HG03175 (cell line): ENCODE results near the gene TGM2.

Source experiments
- ATAC-seq: cut with Tn5 transposase; IDR thresholded peaks from one replicate; pipeline ENCODE4 v1.9.1; 2021; ENCODE audit warnings: mild to moderate bottlenecking, moderate library complexity; ENCODE audit not compliant: unreplicated experiment

Gene TGM2

DNA sequence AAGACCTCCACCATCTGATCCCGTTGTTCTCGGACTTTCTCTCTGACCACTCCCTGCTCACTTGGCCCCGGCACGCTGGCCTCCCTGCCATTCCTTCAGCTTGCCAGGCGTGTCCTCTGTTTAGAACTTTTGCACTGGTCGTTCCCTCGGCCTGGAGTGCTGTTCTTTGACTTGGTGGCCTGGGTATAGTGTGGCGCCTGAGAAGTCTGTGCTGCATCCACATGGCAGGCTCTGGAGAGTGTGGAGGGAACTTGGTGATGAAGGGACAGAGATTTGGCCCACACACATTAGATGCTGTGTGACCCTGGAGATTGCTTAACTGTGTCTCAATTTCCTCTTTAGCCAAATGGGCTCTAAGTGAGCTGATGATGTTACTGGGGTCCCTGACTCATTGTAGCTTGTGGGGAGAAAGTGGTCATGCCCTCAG lies 13.0 kb upstream of the TGM2 start:
- ATAC-seq: no peak

DNA sequence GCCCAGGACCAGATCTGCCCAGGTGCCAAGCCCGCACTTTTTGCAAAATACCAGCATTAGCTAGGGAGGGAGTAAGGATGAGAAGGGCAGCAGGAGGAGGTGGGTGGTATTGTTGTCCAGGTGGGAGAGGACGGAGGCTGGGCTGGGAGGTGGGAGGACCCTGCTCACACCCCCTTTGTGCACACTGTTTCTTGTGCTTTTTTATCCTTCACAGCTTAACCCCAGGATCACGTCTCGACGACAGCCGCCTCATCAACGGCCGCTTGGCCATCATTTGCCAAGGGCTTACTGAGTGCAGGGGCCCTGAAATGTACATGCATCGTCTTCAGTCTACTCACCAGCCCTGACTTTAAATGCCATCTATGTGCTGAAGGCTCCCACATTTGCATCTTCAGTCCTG lies 12.1 kb upstream of the TGM2 start:
- ATAC-seq: no peak

DNA sequence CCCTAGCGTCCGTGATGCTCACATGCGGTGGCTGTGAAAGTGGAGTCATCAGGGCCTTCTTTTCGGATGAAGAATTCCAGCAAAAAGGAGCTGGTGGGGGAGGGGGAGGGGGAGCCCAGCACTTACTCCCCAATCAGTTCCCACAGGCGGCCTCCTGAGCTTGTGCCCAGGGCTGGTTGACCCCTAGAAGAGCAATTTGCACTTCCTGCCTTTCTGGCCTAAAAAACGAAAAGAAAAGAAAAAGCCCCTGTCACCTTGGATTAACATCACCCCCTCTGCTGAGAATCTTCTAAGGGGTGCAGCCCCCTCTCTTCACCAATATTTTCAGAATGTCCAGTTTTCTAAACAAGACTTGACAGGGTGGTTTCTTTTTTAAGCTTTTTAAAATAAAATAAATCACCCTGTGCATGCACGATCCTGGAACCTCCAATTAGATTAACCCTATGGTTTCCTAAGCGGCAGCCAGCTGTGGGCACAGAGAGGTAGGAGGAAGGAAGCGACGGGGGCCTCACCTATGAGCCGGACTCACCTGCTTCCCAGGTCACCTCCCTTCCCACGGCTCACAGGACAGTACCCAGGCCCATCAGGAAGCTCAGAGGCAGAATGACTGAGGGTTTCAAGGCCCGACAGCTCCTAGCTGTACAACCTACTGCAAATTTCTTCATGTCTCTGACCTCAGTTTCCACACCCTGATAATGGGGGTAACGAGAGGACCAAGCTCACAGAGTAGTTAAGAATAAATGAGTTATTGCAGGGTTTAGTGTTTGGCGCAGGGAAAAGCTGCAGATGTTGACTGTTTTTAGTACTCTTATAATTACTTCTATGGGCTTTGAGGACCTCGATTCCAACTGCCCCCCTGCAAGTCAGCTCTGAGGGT lies 10.5 kb upstream of the TGM2 start:
- ATAC-seq: no peak

DNA sequence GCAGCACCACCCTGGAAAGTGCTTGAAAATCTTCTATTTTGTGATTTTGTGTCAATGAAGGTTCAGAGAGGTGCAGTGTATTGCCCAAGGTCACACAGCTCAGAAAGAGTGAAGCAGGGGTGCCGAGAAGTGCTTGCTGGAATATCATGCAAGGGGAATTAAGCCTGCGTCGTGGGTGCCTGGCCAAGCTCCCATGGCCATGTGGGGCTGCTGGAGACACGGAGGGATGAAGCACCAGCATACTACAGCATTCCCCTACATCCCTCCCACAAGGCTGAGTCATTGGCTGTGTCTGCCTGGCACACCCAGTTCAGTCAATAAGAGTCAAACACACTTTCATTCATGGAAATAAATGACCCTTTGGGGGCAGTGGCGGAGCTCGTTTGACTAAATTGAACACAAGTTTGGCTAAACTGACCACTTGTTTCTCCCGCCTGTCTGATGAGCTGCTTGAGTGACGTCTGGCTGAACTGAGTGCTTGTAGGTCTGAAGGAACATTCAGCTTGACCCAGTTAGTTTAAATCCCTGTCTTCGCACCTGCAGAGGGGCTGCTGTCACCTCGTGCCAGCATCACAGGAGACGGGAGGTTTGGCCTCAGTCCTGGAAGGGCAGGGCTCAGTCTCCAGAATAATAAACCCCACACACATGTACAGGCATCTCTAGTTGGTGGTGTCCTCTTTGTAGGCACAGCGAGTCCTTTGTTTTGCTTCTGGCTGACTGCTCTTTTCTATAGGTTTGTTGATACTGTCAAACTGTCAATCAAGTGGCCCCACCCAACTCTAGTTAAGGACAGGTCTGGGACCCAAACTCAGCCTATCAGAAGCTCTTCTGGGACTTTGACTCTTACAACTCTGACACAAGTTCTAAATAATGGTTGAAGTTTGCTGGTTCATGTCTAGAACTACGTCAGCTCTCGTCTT lies 8.4 kb upstream of the TGM2 start:
- no peak for ATAC-seq

DNA sequence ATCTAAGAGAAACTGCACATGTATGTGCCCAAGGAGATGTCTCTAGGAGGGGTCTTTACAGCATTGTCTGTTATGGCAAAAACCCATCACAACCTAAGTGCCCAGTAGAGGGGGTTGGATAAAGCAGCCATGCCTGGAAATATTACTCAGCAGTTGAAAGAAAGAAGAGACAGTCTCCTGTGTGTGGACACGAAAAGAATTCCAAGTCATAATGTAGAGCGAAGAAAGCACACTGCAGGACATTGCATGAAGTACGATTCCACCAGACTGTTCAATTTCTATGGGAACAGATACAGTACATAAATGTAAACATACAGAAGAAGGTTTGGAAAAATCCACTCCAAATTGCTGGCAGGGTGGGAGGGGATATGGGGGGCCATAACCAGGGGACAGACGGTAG lies 7.3 kb upstream of the TGM2 start:
- ATAC-seq: no peak

DNA sequence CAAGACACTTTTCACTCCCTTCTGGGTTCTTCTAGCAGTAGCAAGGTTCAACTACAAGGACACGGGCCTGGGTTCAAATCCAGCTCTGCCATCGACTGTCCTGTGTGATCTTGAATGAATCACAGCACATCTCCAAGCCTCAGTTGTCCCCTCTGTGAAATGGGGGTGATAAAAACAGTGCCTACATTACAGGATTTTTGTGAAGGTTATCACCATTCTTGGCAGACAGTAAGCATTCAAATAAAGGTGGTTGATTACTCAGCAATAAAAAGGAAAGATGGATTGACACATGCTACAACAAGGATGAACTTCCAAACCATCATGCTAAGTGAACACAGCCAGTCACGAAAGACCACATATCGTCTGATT lies 6.6 kb upstream of the TGM2 start:
- ATAC-seq: no peak

DNA sequence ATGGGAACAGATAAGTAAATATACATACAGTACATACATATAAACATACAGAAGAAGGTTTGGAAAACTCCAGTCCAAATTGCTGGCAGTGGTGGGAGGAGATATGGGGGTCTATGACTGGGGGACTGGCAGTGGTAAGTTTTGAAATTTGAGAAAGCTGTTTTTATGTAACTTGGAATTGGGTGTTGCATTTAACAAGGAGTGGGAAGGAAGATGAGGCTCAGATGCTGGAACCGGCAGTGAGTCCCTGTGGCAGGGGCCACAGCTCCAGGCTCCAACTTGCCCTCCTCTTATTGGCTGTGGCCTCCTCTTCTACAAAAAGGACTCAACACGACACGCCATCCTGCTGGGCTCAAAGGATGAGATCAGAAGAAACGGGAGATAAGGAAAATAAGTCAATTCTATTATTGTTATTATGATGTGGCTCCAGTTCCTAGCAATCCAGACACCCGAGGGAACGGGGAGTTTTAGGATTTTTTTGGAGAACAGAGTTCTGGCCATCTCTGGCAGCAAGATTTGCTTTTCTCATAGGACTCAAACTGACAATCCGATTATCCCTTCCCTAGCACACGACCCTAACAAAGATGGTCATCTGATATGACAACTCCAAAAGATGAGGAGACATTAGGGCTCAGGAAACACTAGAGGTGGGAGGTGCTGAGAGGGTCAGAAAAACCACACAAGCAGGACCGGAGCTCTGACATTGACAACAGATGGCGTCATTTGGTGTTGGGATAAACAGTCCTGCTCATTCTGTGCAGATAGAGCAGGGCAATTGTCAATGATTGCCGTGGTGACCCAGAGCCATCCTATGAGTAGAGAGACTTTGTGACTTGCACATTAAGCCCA lies 6.0 kb upstream of the TGM2 start:
- ATAC-seq: no peak

DNA sequence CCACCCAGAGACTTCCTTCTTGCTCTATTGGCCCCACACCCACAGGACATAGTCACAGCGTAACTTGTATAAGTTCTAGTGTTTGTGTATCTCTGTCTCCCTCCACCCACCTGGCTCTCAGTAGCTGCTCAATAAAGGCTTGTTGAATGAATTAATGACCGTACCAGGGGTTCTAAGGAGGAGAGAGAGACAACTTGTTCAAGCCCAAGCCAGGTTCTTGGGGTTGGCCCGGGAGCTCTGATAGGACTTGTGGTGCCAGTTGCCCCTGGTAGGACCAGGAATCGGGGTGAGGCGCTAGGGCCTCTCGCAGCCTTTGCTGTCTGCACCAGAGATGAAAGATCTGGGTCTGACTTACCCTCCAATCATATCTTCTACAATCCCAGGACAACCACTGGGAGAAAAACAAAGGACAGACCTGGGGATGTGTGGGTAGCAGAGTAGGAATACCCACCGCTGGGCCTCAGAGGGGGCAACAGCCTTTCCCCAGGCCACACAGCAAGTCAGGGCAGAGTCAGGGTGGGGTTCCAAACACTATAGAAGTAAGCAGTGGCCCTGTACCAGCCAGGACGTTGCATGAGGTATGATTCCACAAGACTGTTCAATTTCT lies 5.3 kb upstream of the TGM2 start:
- ATAC-seq: no peak

DNA sequence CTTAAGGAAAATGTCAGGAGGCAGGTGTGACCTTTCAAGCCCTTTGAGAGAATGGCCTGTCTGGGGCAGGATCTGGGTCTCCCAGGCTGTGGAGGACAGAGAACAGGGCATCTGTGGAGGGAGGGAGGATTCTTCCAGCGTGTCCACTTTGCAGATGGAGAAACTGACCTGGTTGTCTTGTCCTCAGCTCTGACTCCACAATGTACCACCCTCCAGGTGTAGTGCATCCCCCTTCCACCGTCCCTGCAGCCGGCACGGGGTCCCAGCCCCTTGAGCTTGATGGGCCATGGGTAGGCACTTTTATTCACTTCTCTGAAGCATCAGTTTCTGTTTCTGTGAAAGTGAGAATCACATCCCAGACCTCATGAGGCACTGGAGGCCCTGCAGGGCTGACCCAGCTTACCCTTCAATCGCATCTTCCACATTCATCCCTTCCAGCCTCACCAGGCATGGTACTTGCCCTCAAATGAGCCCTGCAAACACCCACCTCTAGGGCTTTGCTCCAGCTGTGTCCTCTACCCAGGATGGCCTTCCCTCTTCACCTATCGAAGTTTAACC lies 4.6 kb upstream of the TGM2 start:
- ATAC-seq: no peak

DNA sequence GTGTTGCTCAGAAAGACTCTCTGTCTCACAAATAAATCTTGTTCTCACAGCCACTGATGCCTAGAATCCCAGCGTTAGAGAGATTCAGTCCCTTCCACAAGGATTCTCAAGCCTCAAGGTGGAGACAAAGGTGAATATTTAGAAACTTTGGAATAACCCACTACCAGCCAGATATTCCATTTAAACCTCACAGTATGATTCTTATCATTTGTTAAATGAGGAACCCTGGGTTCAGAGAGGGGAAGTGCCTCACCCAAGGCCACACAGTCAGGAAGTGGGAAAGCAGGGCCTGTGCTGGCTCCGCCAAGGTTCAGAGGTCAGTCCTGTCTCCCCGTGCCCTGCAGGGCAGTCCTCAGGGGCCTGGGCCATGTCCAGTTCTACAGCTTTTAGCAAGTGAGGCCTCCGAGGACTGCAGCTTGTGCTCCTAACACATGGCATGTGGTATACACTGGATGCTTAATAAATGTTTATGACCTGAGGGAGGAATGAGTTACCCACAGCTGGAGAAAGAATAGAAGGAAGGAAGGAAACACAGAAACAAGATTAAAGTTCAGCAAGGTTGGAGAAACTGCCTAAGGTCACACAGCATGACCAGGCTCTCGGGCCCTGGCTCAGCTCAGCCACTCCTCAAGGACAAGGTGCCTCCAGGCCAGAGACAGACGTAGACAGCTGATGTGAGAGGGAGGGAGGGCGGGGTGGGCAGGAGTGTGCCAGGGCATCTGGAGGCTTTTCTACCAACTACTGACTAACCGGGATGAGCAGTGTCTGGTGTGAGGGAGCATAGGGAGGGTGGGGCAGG lies 3.9 kb upstream of the TGM2 start:
- ATAC-seq: no peak

DNA sequence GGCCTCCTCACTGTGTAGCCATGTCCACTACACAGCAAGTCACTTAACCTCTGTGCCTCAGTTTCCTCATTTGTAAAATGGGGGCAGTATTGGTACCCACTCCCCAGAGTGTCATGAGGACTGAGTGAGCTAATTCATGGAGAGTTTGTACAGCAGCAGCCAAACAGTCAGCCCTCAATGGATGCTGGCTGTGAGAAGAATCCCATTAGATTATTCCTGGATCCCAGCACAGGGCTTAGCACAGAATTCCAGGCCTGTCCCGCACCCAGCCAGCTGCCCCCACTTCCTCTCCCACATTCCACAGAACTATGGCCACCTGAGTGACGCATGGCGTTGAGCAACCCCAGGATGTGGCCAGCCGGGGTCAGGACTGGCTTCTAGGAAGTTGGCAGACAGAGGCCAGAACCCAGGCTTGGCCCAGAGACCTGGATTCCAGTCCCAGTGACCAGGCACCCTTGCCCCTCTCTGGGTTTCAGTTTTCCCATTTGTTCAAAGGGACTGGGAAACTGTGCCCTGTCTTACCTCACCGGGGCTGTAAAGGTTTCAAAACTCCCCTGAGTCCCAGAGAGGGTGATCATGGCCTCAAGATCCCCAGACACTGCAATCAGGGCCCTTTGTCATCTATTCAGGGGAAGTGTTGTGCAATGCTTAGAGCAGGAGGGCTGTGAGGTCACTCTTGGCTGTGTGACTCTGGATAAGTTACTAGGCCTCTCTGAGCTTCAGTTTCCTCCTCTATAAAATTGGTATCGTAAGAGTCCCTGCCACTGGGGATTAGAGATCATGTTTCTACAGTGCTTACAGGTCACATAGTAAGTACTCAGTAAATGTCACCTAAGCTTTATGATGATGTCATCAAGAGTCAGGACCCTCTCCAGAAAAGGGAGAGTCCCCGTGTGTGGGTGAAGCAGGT lies 3.0 kb upstream of the TGM2 start:
- no peak for ATAC-seq

DNA sequence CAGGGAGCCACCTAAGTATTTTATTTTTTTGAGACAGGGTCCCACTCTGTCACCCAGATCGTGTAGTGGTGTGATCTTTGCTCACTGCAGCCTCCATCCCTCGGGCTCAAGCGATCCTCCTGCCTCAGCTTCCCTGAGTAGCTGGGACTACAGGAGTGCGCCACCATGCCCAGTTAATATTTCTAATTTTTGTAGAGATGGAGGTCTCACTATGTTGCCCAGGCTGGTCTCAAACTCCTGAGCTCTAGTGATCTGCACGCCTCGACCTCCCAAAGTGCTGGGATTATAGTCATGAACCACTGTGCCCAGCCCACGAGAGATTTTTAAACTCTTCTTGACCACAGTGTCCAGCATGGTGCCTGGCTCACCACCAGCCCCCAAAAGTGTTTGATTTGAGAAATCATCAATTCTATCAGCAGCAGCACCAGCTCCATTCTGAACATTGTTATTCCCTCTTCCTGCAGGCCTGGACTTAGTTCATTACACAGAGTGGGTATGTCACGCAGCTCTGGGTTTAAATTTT lies 2.3 kb upstream of the TGM2 start:
- ATAC-seq: no peak

DNA sequence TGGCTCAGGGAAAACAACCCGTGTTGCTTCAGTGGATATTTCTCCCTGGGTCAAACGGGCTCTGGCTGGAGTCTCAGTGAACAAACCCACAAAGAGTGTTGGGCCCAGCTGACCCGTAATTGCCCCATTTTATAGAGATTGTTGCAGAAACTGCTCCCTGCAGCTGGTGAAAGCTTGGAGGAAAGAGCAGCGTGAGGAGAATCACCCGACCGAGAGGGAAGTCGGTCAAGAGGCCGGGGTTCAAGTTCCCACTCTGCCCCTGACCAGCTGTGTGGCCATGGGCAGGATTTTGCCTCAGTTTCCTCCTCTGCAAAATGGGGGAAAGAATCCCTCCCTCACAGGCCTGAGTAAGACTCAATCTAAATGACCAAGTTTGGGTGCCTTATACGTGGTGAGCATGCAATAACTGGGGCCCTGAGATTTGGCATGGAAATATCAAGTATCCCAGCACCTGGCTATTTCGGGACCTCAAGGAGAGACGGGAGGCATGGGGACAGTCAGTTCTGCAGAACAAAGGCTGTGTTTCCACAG lies 1.7 kb upstream of the TGM2 start:
- no peak for ATAC-seq

DNA sequence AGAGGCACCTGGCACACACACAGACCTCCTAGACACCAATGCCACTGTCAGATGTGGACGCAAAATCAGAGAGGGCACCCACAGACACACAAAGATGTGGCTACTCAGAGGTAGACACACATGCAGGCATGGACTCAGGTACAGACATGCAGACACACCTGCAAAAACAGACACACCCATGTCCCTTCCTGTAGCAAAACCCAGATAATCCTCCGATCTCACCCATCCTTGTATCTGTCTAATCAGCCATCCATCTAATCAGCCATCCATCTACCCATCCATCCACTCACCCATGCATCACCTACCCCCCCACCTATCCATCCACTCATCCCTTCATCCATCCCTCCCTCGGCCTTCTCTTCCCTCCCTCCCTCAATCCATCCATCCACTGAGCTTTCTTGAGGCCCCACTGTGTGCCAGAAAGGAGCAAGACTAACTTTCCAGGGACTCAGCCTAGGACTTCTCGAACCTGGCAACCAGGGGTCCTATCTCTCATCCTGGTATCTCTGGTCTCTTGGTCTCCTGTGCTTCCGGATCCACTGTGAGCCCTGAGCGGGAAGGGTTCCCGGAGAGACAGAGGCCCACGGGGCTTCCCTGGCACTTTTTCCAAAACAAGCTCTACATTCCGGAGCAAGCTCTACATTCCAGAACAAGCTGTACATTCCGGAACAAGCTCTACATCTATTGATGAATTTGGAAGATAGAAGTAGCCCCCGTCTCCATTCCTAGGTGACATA lies 1.1 kb upstream of the TGM2 start:
- ATAC-seq: no peak

DNA sequence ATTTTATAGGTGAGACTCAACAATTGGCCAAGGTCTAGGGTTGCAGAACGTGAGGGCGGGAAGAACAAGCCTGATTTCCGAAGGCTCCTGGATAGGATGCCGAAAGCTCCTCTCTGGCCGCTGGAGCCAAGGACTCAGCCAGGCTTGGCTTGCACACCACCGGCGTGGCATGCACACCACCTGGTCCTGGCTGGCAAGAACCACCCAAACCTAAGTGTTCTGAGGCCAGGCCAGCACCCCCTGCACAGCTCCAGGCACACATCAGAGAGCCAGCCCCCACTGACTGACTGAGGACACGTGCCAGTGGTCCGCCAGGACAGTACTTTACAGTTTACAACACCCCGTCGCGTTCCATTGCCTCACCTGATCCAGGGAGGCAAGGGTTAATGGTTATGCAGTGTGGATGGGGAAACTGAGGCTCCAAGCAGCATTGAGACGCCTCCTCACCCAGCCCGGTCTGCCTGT lies 414 bp downstream of the TGM2 start:
- ATAC-seq: no peak

DNA sequence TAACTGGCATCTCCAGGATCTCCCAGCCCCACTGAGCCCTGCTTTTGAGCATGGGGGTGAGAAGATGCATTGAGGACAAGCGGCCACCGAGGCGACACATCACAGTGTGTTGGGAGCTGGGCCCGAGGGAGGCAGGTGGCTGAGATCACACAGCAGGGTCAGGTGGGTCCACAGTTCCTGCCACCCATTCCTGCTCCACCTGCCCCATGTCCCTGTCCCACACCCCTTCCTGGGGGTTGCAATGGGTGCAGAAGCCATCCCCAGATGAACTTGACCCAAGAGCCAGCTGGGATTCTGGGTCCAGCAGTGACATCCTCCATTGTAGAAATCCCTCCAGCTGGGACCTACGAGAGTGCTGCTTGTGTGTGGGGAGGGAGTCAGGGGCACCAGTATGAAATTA lies 1.0 kb downstream of the TGM2 start:
- ATAC-seq: no peak
